OCI-LY7 (cell line): ENCODE data around the gene AQP9.

Source experiments
- CTCF ChIP-seq: fragments of 200-600 bp; sonication (generic); conservative IDR thresholded peaks from 2 replicates; pipeline ENCODE4 v1.5.1; 2014; ENCODE audit warnings: mild to moderate bottlenecking, antibody characterized with exemption, low read length, moderate library complexity, mixed read lengths
- EZH2phosphoT487 ChIP-seq: fragments of 200-600 bp; sonication (generic); IDR thresholded peaks from 2 replicates; pipeline ENCODE4 v1.6.1; 2018; ENCODE audit warnings: low read depth, borderline replicate concordance, mild to moderate bottlenecking, mixed run types, antibody characterized with exemption, low read length, moderate library complexity, mixed read lengths

- no peak for TF ChIP-seq CTCF
- TF ChIP-seq EZH2phosphoT487 = no peak
These were observed 85.3 kb downstream of the AQP9 start for GRCh38 chr15:58223432-58223831.
